Osteoblast (primary cell): Measurements from ENCODE around the gene RAB36. TPM values are rescaled to one million over a fixed set of nuclear protein-coding genes. Genes with fewer than 3 reads are reported as not detected.

Source experiments
- DNase-seq: peaks from one replicate; pipeline ENCODE4 v3.0.0; 2011; ENCODE audit warnings: low spot score, mixed read lengths; ENCODE audit not compliant: insufficient read length; ENCODE audit errors: missing footprints
- H2AFZ ChIP-seq: 2 replicates; pipeline ENCODE4 v1.6.0; 2011; ENCODE audit warnings: mild to moderate bottlenecking, low read length
- H3K27ac ChIP-seq: 2 replicates; pipeline ENCODE4 v1.5.1; 2011; ENCODE audit warnings: mild to moderate bottlenecking, low read depth, low read length, moderate library complexity
- H3K27me3 ChIP-seq: 2 replicates; pipeline ENCODE4 v1.6.0; 2012; ENCODE audit warnings: mild to moderate bottlenecking, control low read depth, inconsistent platforms, low read length, moderate library complexity; ENCODE audit not compliant: insufficient read depth
- H3K36me3 ChIP-seq: 2 replicates; pipeline ENCODE4 v1.5.1; 2011; ENCODE audit warnings: mild to moderate bottlenecking, low read length, control low read depth, moderate library complexity; ENCODE audit not compliant: insufficient read depth
- H3K4me1 ChIP-seq: 2 replicates; pipeline ENCODE4 v1.5.1; 2011; ENCODE audit warnings: mild to moderate bottlenecking, low read length, control low read depth, moderate library complexity; ENCODE audit not compliant: insufficient read depth
- H3K4me2 ChIP-seq: 2 replicates; pipeline ENCODE4 v1.6.0; 2011; ENCODE audit warnings: mild to moderate bottlenecking, low read length; ENCODE audit not compliant: insufficient read depth
- H3K4me3 ChIP-seq: fragments of 200-600 bp; sonication (generic); 3 replicates; pipeline ENCODE4 v1.5.1; 2012; ENCODE audit warnings: mild to moderate bottlenecking, low read length, inconsistent platforms; ENCODE audit not compliant: insufficient read depth
- H3K79me2 ChIP-seq: 2 replicates; pipeline ENCODE4 v1.6.0; 2012; ENCODE audit warnings: mild to moderate bottlenecking, low read length, control low read depth, inconsistent platforms; ENCODE audit not compliant: insufficient read depth
- H3K9me3 ChIP-seq: 2 replicates; pipeline ENCODE4 v1.5.1; 2011; ENCODE audit warnings: low read depth, low read length, control low read depth
- H4K20me1 ChIP-seq: 2 replicates; pipeline ENCODE4 v1.6.0; 2012; ENCODE audit warnings: mild to moderate bottlenecking, low read length, control low read depth; ENCODE audit not compliant: insufficient read depth
- total RNA-seq: library from RNA; depleted of rRNA; stranded (reverse); fragments of >200 nt; gene quantifications from 2 replicates; pipeline ENCODE4 v1.2.3, GENCODE V29; 2012
- TF ChIP-seq, protein P1 (sequence below): IDR thresholded peaks from 2 replicates; pipeline ENCODE4 v1.5.1; 2011; ENCODE audit warnings: mild to moderate bottlenecking, low read depth, low read length, moderate library complexity; ENCODE audit errors: extremely low read depth

Gene RAB36
- total RNA-seq, 1 donor = 7.6 TPM

DNA sequence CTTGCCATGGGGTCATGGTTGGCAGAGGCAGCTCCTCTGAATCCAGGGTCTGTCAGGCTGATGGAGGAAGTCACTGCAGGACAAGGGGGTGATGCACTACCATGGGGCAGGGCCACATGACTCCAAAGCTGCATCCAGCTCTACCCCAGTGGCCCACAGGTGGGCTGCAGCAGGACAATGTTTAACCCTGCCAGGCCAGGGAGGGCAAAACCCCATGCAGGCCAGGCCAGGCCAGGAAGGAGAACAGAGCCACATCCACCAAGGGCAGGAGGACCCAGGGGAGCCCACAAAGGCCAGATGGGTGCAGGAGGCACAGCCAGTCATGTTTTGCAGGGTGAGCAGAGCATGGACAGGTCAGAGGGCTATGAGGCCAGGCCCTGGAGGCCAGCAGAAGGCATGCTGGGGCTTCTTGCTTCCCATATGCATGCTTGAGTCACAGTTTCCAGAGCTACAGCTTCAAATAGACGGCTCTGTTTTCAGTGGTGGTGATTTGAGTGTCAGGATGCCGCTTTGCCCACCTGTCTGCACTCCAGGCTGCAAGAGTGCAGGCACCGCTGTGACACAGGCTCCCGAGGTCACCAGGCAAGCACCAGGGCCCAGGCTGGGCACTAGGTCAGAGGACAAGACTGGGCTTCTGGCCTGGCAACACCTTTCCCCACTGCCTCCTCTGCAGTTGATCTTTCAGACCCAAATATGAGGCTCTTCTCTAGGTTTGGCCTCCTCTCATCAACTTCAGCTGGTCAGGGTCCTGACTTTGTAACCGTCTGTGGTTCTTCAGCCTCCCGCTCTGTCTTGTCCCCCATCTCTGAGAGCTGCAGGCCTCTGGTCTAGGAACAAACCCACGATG lies 26.4 kb upstream of the RAB36 start:
- Histone ChIP-seq H3K36me3 (no peaks in the 10 kb centered on the region), H3K79me2 (no peaks in the 10 kb centered on the region), H3K9me3 (no peaks in the 10 kb centered on the region), H3K4me3 (no peak overlapping the region), H4K20me1 (no peaks in the 10 kb centered on the region), H3K4me2 (no peak overlapping the region), H3K27ac (no peak overlapping the region), H2AFZ (no peak overlapping the region), H3K4me1 (no peaks in the 10 kb centered on the region), H3K27me3 (peaks cover 6% of the 10 kb centered on the region)
- DNase-seq = peak; percentile 50
- TF ChIP-seq, protein P1, sequence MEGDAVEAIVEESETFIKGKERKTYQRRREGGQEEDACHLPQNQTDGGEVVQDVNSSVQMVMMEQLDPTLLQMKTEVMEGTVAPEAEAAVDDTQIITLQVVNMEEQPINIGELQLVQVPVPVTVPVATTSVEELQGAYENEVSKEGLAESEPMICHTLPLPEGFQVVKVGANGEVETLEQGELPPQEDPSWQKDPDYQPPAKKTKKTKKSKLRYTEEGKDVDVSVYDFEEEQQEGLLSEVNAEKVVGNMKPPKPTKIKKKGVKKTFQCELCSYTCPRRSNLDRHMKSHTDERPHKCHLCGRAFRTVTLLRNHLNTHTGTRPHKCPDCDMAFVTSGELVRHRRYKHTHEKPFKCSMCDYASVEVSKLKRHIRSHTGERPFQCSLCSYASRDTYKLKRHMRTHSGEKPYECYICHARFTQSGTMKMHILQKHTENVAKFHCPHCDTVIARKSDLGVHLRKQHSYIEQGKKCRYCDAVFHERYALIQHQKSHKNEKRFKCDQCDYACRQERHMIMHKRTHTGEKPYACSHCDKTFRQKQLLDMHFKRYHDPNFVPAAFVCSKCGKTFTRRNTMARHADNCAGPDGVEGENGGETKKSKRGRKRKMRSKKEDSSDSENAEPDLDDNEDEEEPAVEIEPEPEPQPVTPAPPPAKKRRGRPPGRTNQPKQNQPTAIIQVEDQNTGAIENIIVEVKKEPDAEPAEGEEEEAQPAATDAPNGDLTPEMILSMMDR = no peak

DNA sequence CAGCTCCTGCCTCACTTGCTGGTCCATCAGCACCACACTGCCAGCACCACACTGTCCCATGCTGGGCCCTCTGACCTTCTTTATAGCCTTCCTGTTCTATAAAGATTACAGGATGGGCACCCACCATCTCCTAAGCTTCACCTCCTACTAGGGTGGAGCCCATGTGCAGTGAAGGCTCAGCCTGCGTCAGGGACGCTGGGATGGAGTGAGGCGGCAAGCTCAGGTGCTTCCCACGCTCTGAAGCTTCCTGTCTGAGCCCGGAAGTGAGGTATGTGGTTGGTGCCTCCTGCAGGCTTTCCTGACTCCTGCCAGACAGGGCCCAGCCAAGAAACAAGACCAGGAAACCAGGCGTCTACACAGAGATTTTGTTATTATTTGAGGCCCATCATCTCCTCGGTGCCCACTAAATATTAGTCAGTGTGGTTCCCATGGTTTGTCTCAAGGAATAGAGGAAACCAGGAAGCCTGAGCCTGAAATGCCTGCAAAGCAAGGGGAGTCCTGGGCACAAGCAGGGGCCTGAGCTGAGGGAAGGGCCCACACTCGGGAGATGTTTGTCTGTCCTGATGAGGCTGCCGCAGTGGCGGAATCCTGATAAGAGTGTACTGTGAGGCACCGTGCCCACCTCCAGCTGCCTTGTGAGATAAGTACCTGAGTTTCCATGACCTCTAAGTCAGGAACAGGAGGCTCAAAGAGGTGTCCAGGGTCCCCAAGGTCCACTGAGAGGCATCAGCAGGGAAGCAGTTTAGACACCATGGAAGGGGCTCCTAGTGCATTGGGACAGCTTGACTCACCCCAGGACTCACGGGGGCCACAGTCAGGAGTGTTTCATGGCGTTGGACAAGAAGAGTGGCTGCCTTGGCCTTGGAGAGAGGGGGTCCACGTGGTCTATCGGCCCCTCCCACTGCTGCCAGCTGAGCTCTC lies 25.5 kb upstream of the RAB36 start:
- no peak overlapping the region for H3K4me2 ChIP-seq
- peaks cover 2% of the 10 kb centered on the region for H3K27me3 ChIP-seq
- H3K4me3 ChIP-seq = no peak overlapping the region
- H3K36me3 ChIP-seq = no peaks in the 10 kb centered on the region
- H3K79me2 ChIP-seq = no peaks in the 10 kb centered on the region
- no peaks in the 10 kb centered on the region for H3K9me3 ChIP-seq
- peak; percentile 80 for DNase-seq
- no peak overlapping the region for H3K27ac ChIP-seq
- no peaks in the 10 kb centered on the region for H4K20me1 ChIP-seq
- H3K4me1 ChIP-seq = no peaks in the 10 kb centered on the region
- TF ChIP-seq, protein P1 = no peak
- H2AFZ ChIP-seq = no peak overlapping the region

DNA sequence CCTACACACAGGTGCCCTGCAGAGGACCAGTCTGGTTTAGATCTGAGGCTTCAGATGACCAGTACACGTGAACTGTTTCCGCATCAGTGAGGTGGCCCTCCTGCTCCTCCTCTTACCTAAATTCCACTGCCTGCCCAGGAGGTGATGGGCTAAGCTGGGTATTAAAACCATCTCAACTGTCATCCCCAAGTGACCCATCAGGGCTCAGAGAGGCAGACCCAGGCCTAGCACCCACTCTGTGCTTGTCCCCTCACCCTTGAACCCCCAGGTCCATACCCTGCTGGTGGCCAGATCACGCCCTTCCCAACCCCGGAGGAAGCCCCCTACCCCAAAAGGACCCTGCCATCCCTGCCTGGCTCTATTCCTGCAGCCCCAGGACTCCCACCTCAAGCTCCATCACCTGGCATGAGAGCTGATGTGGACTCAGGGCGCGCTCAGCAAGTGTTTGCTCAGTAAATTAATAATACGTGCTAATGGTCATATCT lies 24.8 kb upstream of the RAB36 start:
- H3K9me3 ChIP-seq = no peaks in the 10 kb centered on the region

More for the DNA sequence above, 24.8 kb upstream of the RAB36 start:
- DNase-seq = no peak
- TF ChIP-seq, protein P1 = no peak
- Histone ChIP-seq H2AFZ (no peak overlapping the region), H3K4me3 (no peak overlapping the region), H4K20me1 (no peaks in the 10 kb centered on the region), H3K27me3 (no peaks in the 10 kb centered on the region), H3K4me1 (no peaks in the 10 kb centered on the region), H3K4me2 (no peak overlapping the region), H3K79me2 (no peaks in the 10 kb centered on the region), H3K27ac (no peak overlapping the region), H3K36me3 (no peaks in the 10 kb centered on the region)
